GM12878 (cell line): ENCODE measurements around the gene DAGLA. TPM values are rescaled to one million over a fixed set of nuclear protein-coding genes. Genes with fewer than 3 reads are reported as not detected.

Experiments used
- ATAC-seq: fragments of 200-7000 bp; cut with Tn5 transposase; 3 replicates; pipeline ENCODE4 v1.9.1; 2020; ENCODE audit warnings: mild to moderate bottlenecking, moderate library complexity
- BruUV-seq: library from RNA; stranded (reverse); fragments of 400-500 nt; replicated peaks from 2 replicates; lab custom pipeline; 2021; lab: Mats Ljungman, UMichigan
- CTCF ChIA-PET: fragments of 300-600 bp; sonication (Branson Sonifier 250); formaldehyde crosslinking; extraction: SDS; loops from one replicate; lab custom pipeline; 2021; ENCODE audit warnings: inconsistent platforms; lab: Yijun Ruan, JAX
- POLR2A ChIA-PET: fragments of 350-600 bp; formaldehyde crosslinking; extraction: SDS; loops from one replicate; lab custom pipeline; 2021; ENCODE audit warnings: inconsistent platforms; lab: Charles Lee
- RAD21 ChIA-PET: fragments of 300-600 bp; sonication (Branson Sonifier 250); formaldehyde crosslinking; loops from one replicate; lab custom pipeline; 2023; ENCODE audit warnings: antibody characterized with exemption; ENCODE audit not compliant: unreplicated experiment; lab: Charles Lee
- SMC1A ChIA-PET: fragments of 300-600 bp; sonication (Branson Sonifier 250); formaldehyde crosslinking; loops from one replicate; lab custom pipeline; 2023; ENCODE audit not compliant: unreplicated experiment, uncharacterized antibody; lab: Charles Lee
- DNase-seq: peaks from one replicate; pipeline ENCODE4 v3.0.0-alpha.2; 2011; ENCODE audit warnings: low read depth, low spot score
- FAIRE-seq: peaks from 3 replicates; lab custom pipeline; 2011; peaks lifted over from hg19 to GRCh38; lab: Jason Lieb, UNC
- H2AFZ ChIP-seq: 2 replicates; pipeline ENCODE4 v1.6.0; 2011; ENCODE audit warnings: low read depth, low read length, control low read depth; ENCODE audit not compliant: control insufficient read depth
- H3K27ac ChIP-seq: 2 replicates; pipeline ENCODE4 v1.5.1; 2011; ENCODE audit warnings: control low read depth; ENCODE audit not compliant: control insufficient read depth, insufficient read depth
- H3K27me3 ChIP-seq, 2 experiments: replicated peaks in 1 of 2; 2 replicates each; pipeline versions ENCODE4 v1.6.0 to v1.6.1; 2011; ENCODE audit warnings: low read length in 1 of 2; ENCODE audit not compliant: control insufficient read depth in 2 of 2, insufficient read depth in 2 of 2
- H3K36me3 ChIP-seq, 2 experiments: 2 replicates each; pipeline ENCODE4 v1.5.1; 2011; ENCODE audit warnings: low read length in 1 of 2; ENCODE audit not compliant: control insufficient read depth in 2 of 2, insufficient read depth in 2 of 2
- H3K4me1 ChIP-seq: 2 replicates; pipeline ENCODE4 v1.6.1; 2011; ENCODE audit warnings: mild to moderate bottlenecking, low read length, moderate library complexity, mixed read lengths; ENCODE audit not compliant: control insufficient read depth, insufficient read depth
- H3K4me2 ChIP-seq: 2 replicates; pipeline ENCODE4 v1.6.0; 2011; ENCODE audit warnings: control low read depth; ENCODE audit not compliant: control insufficient read depth, insufficient read depth
- H3K4me3 ChIP-seq: fragments of 200-600 bp; sonication (generic); 2 replicates; pipeline ENCODE4 v1.5.1; 2016
- H3K79me2 ChIP-seq: 2 replicates; pipeline ENCODE4 v1.6.0; 2011; ENCODE audit warnings: low read length; ENCODE audit not compliant: control insufficient read depth, insufficient read depth
- H3K9ac ChIP-seq: 2 replicates; pipeline ENCODE4 v1.8.0; 2011; ENCODE audit warnings: low read length, control low read depth, mixed read lengths; ENCODE audit not compliant: control insufficient read depth, insufficient read depth
- H3K9me3 ChIP-seq: replicated peaks from 3 replicates; pipeline ENCODE4 v1.5.1; 2011; ENCODE audit warnings: mild to moderate bottlenecking, low read length; ENCODE audit not compliant: control insufficient read depth, insufficient read depth
- H4K20me1 ChIP-seq: 2 replicates; pipeline ENCODE4 v1.6.0; 2011; ENCODE audit not compliant: control insufficient read depth, insufficient read depth
- BHLHE40 ChIP-seq, 2 experiments: fragments of 450-650 bp in 1 of 2; IDR thresholded peaks; 2 replicates each; pipeline ENCODE4 v1.6.1; 2011 to 2017; ENCODE audit warnings: low read depth in 2 of 2, borderline replicate concordance in 1 of 2, improper control_type of control experiment in 1 of 2, low read length in 1 of 2, mild to moderate bottlenecking in 1 of 2
- CBX3 ChIP-seq: fragments of 200-600 bp; sonication (generic); IDR thresholded peaks from 2 replicates; pipeline ENCODE4 v1.6.1; 2016; ENCODE audit warnings: low read depth, borderline replicate concordance
- CBX5 ChIP-seq: sonication (generic); IDR thresholded peaks from 2 replicates; pipeline ENCODE4 v1.6.1; 2016; ENCODE audit warnings: low read depth, moderate library complexity, mild to moderate bottlenecking, inconsistent platforms
- EGR1 ChIP-seq, 2 experiments: IDR thresholded peaks; 1 replicate in 1 of 2; 2 replicates in 1 of 2; pipeline ENCODE4 v1.6.1; 2011 to 2012; ENCODE audit warnings: low read depth in 2 of 2, low read length in 2 of 2, borderline replicate concordance in 1 of 2, mild to moderate bottlenecking in 1 of 2, moderate library complexity in 1 of 2
- ESRRA ChIP-seq: IDR thresholded peaks from 2 replicates; pipeline ENCODE4 v1.6.1; 2012; ENCODE audit warnings: mild to moderate bottlenecking, low read length, improper control_type of control experiment
- MEF2B ChIP-seq: fragments of 450-650 bp; IDR thresholded peaks from 2 replicates; pipeline ENCODE4 v1.6.1; 2018; ENCODE audit warnings: mild to moderate bottlenecking, moderate library complexity; ENCODE audit not compliant: partially characterized antibody, poor library complexity, severe bottlenecking
- RAD21 ChIP-seq: IDR thresholded peaks from 2 replicates; pipeline ENCODE4 v1.6.1; 2011; ENCODE audit warnings: mild to moderate bottlenecking, low read depth, low read length, moderate library complexity; ENCODE audit not compliant: insufficient read depth
- RB1 ChIP-seq: fragments of 450-650 bp; formaldehyde crosslinking; IDR thresholded peaks from 2 replicates; pipeline ENCODE4 v1.6.1; 2017; ENCODE audit warnings: mild to moderate bottlenecking, borderline replicate concordance
- SMC3 ChIP-seq: IDR thresholded peaks from 2 replicates; pipeline ENCODE4 v1.6.1; 2011; ENCODE audit warnings: low read length, improper control_type of control experiment, borderline replicate concordance
- TCF7 ChIP-seq: IDR thresholded peaks from 2 replicates; pipeline ENCODE4 v1.6.1; 2014; ENCODE audit warnings: antibody characterized with exemption, borderline replicate concordance
- WGBS: methylation state at CpG from one replicate; pipeline ENCODE4 v1.1.6; 2016; ENCODE audit warnings: low lambda C conversion rate; ENCODE audit not compliant: insufficient replicate concordance, insufficient coverage; ENCODE audit errors: missing lambda C conversion rate; 5-methylcytosine and 5-hydroxymethylcytosine counted together
- in situ Hi-C: fragments of 300-500 bp; cut with MboI; formaldehyde crosslinking; loops from 9 replicates; pipeline ENCODE4 v1.14.3; 2018; ENCODE audit warnings: mixed read lengths
- intact Hi-C: fragments of 100-400 bp; cut with micrococcal nuclease; formaldehyde crosslinking; loops from one replicate; pipeline ENCODE4 v1.14.2; 2022; ENCODE audit not compliant: unreplicated experiment
- polyA plus RNA-seq, 11 experiments: library from polyadenylated mRNA; depleted of rRNA in 4 of 11; unstranded in 6 of 11; stranded (reverse) in 5 of 11; fragments of >200 nt; fragmentation: Nextera tagmentation in 4 of 11; fragmentation: Illumina TruSeq in 1 of 11; extraction: Ambion mirVana in 4 of 11; extraction: Trizol in 1 of 11; gene quantifications; 1 replicate in 1 of 11; 2 replicates in 10 of 11; pipeline versions ENCODE4 v1.2.1 to v1.2.3, GENCODE V29; 2011 to 2016; ENCODE audit warnings: inconsistent platforms in 2 of 11, missing spikeins in 2 of 11, low read depth in 1 of 11
- total RNA-seq, 4 experiments: library from RNA; depleted of rRNA in 3 of 4; stranded (reverse); fragments of >200 nt in 3 of 4; fragmentation: Illumina TruSeq in 1 of 4; extraction: Trizol in 1 of 4; gene quantifications; 2 replicates each; pipeline versions ENCODE4 v1.2.1 to v1.2.3, GENCODE V29; 2013 to 2021
- TF ChIP-seq, protein P1 (sequence below): IDR thresholded peaks from 2 replicates; pipeline ENCODE4 v1.6.1; 2012; ENCODE audit warnings: mild to moderate bottlenecking, low read depth, low read length
- TF ChIP-seq, protein P2 (sequence below), 3 experiments: IDR thresholded peaks in 2 of 3; conservative IDR thresholded peaks in 1 of 3; 2 replicates each; pipeline ENCODE4 v1.5.1; 2011; ENCODE audit warnings: low read depth in 3 of 3, low read length in 3 of 3, mild to moderate bottlenecking in 3 of 3, control low read depth in 2 of 3, moderate library complexity in 2 of 3, inconsistent platforms in 1 of 3, mixed read lengths in 1 of 3; ENCODE audit not compliant: control insufficient read depth in 2 of 3, insufficient read depth in 1 of 3; ENCODE audit errors: extremely low read depth in 1 of 3

The DAGLA gene
- total and polyA plus RNA-seq, 10 of the 15 experiments (the other 5 are each of a cell fraction or from before 2014, with no cell fraction given): 0.05 TPM; not detected in 9

GRCh38 chr11:61776561-61777075 is 96.4 kb downstream of the DAGLA start:
- Histone ChIP-seq H2AFZ (no peak overlapping the region), H3K9me3 (no peaks in the 10 kb centered on the region), H3K36me3 (no peaks in the 10 kb centered on the region), H3K27me3 (no peaks in the 10 kb centered on the region), H3K9ac (no peak overlapping the region), H4K20me1 (no peaks in the 10 kb centered on the region), H3K27ac (no peak overlapping the region), H3K4me2 (no peak overlapping the region), H3K4me1 (no peaks in the 10 kb centered on the region; the same call in 1 of the 2 replicates), H3K79me2 (no peaks in the 10 kb centered on the region), H3K4me3 (no peak overlapping the region)
- FAIRE-seq (peak; percentile 31), ATAC-seq (peak; percentile 94), DNase-seq (no peak)
- intact Hi-C loops (loop anchor here (1.0 kb wide), 1 partner anchor 29 kb away; no protein-coding TSS in a partner anchor), in situ Hi-C loops (no loop called here)
- BruUV-seq: no TSS peak
- TF ChIP-seq RAD21 (peak; percentile 80), TCF7 (no peak), EGR1 (IDR thresholded peaks at IDR 0.05; ENCODE audit: borderline replicate concordance in 1 of 2, low read depth in 2 of 2, low read length in 2 of 2) (0 out of 3 replicates have a peak, but pooled peaks of 1 of the 2 experiments have one; percentile 15), BHLHE40 (IDR thresholded peaks at IDR 0.05; ENCODE audit: borderline replicate concordance in 1 of 2, low read depth in 2 of 2, low read length in 1 of 2) (0 out of 4 replicates have a peak, but pooled peaks of 1 of the 2 experiments have one; percentile 10), RB1 (peak; percentile 52; the same call in 1 of the 2 replicates), ESRRA (0 out of 2 replicates have a peak, but pooled peaks have one; percentile 25), SMC3 (peak; percentile 83; the same call in 1 of the 2 replicates), CBX5 (no peak), CBX3 (no peak), MEF2B (peak; percentile 69)
- TF ChIP-seq, protein P1, sequence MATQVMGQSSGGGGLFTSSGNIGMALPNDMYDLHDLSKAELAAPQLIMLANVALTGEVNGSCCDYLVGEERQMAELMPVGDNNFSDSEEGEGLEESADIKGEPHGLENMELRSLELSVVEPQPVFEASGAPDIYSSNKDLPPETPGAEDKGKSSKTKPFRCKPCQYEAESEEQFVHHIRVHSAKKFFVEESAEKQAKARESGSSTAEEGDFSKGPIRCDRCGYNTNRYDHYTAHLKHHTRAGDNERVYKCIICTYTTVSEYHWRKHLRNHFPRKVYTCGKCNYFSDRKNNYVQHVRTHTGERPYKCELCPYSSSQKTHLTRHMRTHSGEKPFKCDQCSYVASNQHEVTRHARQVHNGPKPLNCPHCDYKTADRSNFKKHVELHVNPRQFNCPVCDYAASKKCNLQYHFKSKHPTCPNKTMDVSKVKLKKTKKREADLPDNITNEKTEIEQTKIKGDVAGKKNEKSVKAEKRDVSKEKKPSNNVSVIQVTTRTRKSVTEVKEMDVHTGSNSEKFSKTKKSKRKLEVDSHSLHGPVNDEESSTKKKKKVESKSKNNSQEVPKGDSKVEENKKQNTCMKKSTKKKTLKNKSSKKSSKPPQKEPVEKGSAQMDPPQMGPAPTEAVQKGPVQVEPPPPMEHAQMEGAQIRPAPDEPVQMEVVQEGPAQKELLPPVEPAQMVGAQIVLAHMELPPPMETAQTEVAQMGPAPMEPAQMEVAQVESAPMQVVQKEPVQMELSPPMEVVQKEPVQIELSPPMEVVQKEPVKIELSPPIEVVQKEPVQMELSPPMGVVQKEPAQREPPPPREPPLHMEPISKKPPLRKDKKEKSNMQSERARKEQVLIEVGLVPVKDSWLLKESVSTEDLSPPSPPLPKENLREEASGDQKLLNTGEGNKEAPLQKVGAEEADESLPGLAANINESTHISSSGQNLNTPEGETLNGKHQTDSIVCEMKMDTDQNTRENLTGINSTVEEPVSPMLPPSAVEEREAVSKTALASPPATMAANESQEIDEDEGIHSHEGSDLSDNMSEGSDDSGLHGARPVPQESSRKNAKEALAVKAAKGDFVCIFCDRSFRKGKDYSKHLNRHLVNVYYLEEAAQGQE: no peak
- TF ChIP-seq, protein P2, sequence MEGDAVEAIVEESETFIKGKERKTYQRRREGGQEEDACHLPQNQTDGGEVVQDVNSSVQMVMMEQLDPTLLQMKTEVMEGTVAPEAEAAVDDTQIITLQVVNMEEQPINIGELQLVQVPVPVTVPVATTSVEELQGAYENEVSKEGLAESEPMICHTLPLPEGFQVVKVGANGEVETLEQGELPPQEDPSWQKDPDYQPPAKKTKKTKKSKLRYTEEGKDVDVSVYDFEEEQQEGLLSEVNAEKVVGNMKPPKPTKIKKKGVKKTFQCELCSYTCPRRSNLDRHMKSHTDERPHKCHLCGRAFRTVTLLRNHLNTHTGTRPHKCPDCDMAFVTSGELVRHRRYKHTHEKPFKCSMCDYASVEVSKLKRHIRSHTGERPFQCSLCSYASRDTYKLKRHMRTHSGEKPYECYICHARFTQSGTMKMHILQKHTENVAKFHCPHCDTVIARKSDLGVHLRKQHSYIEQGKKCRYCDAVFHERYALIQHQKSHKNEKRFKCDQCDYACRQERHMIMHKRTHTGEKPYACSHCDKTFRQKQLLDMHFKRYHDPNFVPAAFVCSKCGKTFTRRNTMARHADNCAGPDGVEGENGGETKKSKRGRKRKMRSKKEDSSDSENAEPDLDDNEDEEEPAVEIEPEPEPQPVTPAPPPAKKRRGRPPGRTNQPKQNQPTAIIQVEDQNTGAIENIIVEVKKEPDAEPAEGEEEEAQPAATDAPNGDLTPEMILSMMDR (IDR thresholded peaks at IDR 0.05 in 2 of 3, conservative IDR thresholded peaks at IDR 0.05 in 1 of 3; ENCODE audit: control insufficient read depth in 2 of 3, extremely low read depth in 1 of 3, insufficient read depth in 1 of 3, low read depth in 3 of 3, low read length in 3 of 3): peak; percentile 71 to 86 (median 83)
- ChIA-PET SMC1A (interaction anchor here (0.8 to 2.6 kb wide), 2 partner anchors 23 to 27 kb away, joined by 3 to 8 read pairs; no protein-coding TSS in a partner anchor), CTCF (interaction anchor here (7.5 kb wide), 1 partner anchor 28 kb away, joined by 88 read pairs; no protein-coding TSS in a partner anchor), POLR2A (interaction anchor here (0.5 to 1.9 kb wide), 2 partner anchors 9 to 29 kb away, joined by 5 to 6 read pairs; no protein-coding TSS in a partner anchor), RAD21 (interaction anchor here (2.5 kb wide), 1 partner anchor 29 kb away, joined by 15 read pairs; no protein-coding TSS in a partner anchor)
- WGBS: 64% methylated on average over 9 of the region's 9 CpGs
